ENCODE data around the gene GGA1. TPM values are rescaled to one million over a fixed set of nuclear protein-coding genes. Genes with fewer than 3 reads are reported as not detected.

GGA1 gene
- total and polyA plus RNA-seq, 10 of the 15 experiments (the other 5 are each of a cell fraction or from before 2014, with no cell fraction given) = 1.4 to 79.4 (median 44.4) TPM

DNA sequence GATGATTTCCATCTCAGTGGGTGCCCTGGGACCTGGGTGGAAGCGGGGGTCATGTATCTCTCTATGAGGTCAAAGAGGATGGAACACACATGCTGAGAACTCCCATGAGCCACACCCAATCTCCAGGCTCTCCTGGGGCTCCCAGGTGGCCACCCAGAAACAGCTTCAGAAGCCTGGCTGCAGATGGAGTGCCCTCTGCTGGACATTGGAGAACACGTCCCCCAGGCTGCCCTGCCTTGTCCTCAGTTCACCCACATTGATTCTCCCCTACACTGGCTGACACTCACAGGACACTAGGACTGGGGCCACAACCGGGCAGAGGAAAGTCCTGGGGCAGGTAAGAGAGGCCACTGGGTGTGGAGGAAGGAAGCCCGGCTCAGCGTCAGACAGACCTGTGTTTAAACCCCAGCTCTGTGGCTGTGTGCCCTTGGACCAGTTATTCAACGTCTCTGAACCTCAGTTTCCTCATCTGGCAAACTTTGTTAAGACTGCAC, 73.0 kb downstream of the GGA1 start (continued):
- TF ChIP-seq SMARCA5 (IDR thresholded peaks at IDR 0.05) = peak; percentile 80; the same call in 1 of the 2 replicates
- TF ChIP-seq MYC (IDR thresholded peaks at IDR 0.05; ENCODE audit: insufficient read depth, insufficient read length, insufficient replicate concordance, low read length, severe bottlenecking) = no peak
- TF ChIP-seq ZNF24 (IDR thresholded peaks at IDR 0.05) = 0 out of 2 replicates have a peak, but pooled peaks have one; percentile 4
- TF ChIP-seq, protein P1, sequence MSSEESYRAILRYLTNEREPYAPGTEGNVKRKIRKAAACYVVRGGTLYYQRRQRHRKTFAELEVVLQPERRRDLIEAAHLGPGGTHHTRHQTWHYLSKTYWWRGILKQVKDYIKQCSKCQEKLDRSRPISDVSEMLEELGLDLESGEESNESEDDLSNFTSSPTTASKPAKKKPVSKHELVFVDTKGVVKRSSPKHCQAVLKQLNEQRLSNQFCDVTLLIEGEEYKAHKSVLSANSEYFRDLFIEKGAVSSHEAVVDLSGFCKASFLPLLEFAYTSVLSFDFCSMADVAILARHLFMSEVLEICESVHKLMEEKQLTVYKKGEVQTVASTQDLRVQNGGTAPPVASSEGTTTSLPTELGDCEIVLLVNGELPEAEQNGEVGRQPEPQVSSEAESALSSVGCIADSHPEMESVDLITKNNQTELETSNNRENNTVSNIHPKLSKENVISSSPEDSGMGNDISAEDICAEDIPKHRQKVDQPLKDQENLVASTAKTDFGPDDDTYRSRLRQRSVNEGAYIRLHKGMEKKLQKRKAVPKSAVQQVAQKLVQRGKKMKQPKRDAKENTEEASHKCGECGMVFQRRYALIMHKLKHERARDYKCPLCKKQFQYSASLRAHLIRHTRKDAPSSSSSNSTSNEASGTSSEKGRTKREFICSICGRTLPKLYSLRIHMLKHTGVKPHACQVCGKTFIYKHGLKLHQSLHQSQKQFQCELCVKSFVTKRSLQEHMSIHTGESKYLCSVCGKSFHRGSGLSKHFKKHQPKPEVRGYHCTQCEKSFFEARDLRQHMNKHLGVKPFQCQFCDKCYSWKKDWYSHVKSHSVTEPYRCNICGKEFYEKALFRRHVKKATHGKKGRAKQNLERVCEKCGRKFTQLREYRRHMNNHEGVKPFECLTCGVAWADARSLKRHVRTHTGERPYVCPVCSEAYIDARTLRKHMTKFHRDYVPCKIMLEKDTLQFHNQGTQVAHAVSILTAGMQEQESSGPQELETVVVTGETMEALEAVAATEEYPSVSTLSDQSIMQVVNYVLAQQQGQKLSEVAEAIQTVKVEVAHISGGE (CRISPR knock-in tag; IDR thresholded peaks at IDR 0.05) = no peak
- no peak for TF ChIP-seq SMAD1 (IDR thresholded peaks at IDR 0.05; ENCODE audit: low read depth, partially characterized antibody)
- no peak for TF ChIP-seq NFYA (IDR thresholded peaks at IDR 0.05; ENCODE audit: borderline replicate concordance, low read depth, low read length)
- TF ChIP-seq SP1 (IDR thresholded peaks at IDR 0.05; ENCODE audit: low read depth, low read length) = no peak
- no peak for TF ChIP-seq HDAC6 (IDR thresholded peaks at IDR 0.05; ENCODE audit: unreplicated experiment)
- TF ChIP-seq ZNF207 (IDR thresholded peaks at IDR 0.05; ENCODE audit: borderline replicate concordance) = 0 out of 2 replicates have a peak, but pooled peaks have one; percentile 20
- no peak for TF ChIP-seq CREM (IDR thresholded peaks at IDR 0.05; ENCODE audit: low read depth)
- no peak for TF ChIP-seq BCL11A (IDR thresholded peaks at IDR 0.05; ENCODE audit: low read depth, low read length)
- TF ChIP-seq TCF3 (IDR thresholded peaks at IDR 0.05; ENCODE audit: borderline replicate concordance, insufficient read depth, low read depth, low read length) = 0 out of 2 replicates have a peak, but pooled peaks have one; percentile 50
- TF ChIP-seq, protein P2, sequence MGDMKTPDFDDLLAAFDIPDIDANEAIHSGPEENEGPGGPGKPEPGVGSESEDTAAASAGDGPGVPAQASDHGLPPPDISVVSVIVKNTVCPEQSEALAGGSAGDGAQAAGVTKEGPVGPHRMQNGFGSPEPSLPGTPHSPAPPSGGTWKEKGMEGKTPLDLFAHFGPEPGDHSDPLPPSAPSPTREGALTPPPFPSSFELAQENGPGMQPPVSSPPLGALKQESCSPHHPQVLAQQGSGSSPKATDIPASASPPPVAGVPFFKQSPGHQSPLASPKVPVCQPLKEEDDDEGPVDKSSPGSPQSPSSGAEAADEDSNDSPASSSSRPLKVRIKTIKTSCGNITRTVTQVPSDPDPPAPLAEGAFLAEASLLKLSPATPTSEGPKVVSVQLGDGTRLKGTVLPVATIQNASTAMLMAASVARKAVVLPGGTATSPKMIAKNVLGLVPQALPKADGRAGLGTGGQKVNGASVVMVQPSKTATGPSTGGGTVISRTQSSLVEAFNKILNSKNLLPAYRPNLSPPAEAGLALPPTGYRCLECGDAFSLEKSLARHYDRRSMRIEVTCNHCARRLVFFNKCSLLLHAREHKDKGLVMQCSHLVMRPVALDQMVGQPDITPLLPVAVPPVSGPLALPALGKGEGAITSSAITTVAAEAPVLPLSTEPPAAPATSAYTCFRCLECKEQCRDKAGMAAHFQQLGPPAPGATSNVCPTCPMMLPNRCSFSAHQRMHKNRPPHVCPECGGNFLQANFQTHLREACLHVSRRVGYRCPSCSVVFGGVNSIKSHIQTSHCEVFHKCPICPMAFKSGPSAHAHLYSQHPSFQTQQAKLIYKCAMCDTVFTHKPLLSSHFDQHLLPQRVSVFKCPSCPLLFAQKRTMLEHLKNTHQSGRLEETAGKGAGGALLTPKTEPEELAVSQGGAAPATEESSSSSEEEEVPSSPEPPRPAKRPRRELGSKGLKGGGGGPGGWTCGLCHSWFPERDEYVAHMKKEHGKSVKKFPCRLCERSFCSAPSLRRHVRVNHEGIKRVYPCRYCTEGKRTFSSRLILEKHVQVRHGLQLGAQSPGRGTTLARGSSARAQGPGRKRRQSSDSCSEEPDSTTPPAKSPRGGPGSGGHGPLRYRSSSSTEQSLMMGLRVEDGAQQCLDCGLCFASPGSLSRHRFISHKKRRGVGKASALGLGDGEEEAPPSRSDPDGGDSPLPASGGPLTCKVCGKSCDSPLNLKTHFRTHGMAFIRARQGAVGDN (IDR thresholded peaks at IDR 0.05) = no peak
- TF ChIP-seq MTA3 (IDR thresholded peaks at IDR 0.05; ENCODE audit: borderline replicate concordance, low read length) = no peak
- TF ChIP-seq SPI1 (IDR thresholded peaks at IDR 0.05; ENCODE audit: borderline replicate concordance, insufficient read depth, low read depth, low read length) = no peak
- no peak for TF ChIP-seq PAX5 (IDR thresholded peaks at IDR 0.05; ENCODE audit: borderline replicate concordance, low read depth, low read length)
- peak in 1 of 2 experiments; percentile 9; a peak in 1 of 4 replicates for TF ChIP-seq BHLHE40 (IDR thresholded peaks at IDR 0.05; ENCODE audit: borderline replicate concordance in 1 of 2, low read depth in 2 of 2, low read length in 1 of 2)

All from GM12878 (cell line).